Activated CD8-positive, alpha-beta memory T cell treated with anti-CD3 and anti-CD28 coated beads, Interleukin-2, amount 50 U/mL, for 4 hours (primary cell): ENCODE measurements around the gene IMP3.

Experiments
- DNase-seq: peaks from one replicate; pipeline ENCODE4 v3.0.0-alpha.2; 2020

The IMP3 gene

GRCh38 chr15:75672646-75673425 is 32.8 kb upstream of the IMP3 start:
- DNase-seq = no peak

DNA sequence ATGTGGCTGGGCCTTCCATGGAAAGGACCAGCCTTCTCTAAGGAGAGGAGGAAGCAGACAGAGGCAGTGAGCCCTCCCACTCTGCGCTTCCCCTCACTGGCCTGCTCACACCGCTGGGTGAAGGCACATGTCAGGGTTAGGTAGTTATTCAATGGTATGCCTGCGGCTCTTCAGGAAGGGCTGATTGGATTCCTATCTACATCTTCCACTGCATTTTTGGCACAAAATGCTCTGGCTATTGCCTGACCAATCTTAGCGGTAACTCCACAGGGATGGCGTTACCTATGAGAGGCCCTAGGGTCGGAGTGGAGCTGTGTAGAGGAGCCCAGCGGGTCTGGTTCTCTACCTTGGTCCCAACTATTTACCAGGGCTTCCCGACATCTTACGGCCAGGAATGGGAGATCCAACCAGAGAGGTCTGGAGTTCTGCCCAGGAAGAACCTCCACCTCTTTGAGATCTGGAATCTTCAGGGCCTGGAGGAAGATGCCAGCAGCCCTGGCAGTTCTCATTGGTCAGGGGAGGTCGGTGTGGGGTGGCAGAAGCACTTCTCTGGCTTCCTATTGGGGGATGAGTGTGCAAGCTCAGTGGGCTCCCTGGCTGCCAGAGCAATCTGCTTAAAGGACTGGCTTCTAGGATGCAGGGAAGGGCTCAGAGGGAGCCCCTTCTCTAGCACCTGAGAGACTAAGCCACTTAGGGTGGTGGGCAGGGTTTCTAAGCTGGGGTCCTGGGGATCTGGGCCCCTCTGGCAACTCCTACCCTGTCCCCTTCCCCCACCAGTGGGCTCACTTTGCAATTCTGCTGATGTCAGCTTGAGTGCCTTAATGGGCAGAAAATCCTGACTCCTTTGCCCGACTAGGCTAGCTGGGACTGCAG is 31.9 kb upstream of the IMP3 start:
- DNase-seq = no peak

DNA sequence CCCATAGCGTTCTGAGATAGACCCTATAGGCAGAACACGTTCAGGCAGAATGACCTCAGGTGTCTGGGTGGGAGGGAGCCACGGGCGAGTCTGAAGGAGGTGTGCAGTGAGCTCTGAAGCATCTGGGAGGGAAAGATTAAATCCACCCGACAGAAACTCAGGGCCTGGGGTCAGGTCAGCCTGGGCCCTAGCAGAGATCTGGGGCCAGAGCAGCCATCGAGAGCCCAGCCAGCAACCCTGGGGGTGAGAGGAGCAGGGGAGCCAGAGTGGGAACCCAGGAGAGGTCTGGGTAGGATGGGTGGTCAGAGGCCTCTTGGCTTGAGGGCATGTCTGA is 29.8 kb upstream of the IMP3 start:
- DNase-seq = no peak

GRCh38 chr15:75669191-75669878 is 29.3 kb upstream of the IMP3 start:
- no peak for DNase-seq

DNA sequence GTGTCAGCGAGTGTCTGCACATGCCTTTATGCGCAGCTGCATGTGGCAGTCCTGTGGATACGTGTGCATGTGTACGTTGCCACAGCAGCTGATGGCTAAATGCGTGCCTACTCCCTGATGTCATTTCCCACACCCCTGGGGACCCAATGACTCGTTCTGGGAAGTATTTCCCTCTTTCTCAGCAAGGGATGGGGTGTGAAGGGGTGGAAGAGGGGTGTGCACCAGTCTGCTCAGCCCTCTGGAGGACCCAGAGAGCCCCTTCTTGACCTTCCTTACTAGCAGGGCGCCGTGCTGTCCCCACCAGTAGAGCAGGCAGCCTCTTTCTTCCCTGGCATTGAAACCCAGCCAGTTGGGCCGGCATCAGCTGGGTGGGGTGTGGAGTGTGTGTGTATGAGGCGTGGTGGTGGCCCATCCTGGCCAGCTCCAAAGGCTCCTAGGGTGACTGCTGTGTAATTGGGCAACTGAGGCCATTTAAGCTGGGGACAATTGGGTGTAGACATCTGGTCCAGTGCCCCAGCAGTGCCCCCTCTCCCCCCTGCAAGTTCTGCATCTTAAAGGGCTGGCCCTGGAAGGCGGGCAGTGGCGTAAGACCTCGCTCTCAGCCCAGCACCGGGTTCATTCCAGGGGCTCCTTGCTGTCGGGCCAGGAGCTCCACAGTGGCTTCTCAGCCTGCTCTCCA is 26.9 kb upstream of the IMP3 start:
- no peak for DNase-seq

GRCh38 chr15:75663931-75664421 is 24.0 kb upstream of the IMP3 start:
- no peak for DNase-seq

DNA sequence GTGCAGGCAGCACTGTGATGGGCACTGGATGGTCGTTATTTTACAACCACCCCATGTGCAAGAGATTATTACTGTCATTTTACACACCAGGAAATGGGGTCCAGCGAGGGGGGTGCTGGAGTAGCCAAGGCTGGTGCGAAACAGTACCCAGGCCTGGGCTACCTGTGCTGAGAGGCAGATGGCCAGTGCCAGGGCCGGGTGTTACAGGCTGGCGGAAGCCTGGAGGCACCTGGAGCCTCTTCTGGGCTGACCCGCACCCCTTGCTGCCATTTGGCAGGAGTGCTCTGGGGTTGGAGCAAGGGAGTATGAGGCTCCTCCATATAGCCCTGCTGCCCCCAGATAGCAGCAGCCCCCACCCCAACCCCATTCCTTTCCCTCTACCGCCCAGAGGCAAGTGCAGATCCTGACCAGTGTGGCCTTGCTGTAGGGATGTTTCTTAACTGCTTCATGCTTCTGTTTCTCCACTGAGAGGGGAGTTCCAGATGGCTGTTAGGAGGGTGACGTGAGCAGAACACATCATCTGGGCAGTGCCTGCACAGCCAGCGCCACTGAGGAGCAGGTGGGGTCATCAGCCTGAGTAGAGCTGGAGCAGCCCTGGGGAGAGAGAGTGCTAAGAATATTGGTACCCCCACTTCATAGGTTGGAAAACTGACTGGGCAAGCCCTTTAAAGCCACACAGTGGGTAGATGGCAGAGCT is 22.9 kb upstream of the IMP3 start:
- DNase-seq = no peak

GRCh38 chr15:75661756-75662140 is 21.7 kb upstream of the IMP3 start:
- no peak for DNase-seq

DNA sequence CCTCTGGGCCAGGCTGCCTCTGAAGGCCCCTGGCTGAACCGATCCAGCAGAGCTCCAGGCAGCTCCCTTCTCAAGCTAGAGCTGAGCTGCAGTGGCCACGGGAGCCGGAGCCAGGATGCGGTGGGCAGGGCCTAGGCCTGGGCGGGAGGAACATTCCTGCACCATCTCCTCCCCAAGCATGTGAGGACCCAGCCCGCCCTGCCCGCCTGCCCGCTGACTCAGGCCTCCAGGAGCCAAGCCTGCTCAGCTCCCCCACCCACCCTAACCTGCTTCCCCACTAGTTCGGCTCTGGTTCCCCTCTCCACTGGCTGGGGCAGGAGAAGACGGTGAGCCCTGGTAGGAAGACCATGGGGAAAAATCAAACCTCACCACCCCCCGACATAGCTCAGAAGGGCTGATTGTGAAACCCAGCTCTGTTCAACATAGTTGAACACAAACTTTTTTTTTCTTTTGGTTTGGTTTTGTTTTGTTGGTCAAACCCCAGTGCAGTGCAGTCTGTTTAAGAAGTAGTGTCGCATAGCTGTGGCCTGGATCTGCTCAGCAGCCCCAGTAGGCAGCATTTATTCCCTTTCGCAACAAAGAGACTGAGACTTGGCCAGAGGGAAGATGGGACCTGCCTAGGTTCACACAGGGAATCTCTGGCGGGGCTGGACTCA is 21.2 kb upstream of the IMP3 start:
- DNase-seq = no peak

DNA sequence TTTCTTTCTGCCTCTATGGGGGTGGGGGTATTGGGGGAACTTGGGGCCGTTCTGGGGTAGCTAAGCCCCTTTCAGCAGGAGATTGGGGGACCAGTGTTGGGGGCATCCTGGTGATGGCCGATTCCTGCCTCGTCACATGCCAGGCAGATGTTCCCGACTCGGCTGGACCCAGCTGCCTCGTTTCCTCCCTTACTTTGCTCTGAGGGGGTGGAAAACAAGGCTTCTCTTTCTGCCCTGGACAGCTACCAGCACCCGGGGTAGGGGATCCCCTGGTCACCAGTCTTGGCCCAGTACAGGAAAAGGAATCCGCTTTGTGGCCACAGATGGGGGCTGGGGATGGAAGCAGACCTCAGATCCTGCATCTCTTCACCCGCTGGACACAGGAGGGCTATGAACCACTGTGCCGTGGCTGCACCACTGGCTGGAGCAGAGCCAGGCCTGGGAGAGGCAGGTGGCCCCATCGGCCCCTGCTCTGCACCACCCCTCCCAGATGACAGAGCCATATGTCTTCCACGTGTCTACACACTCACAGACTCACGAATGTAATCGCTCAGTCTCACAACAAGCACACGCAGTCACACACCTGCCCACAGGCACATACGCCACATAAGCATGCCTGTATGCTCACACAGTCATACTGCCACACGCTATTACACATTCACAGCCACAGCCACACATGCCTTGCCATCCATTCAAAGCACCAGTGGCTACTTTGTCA is 20.1 kb upstream of the IMP3 start:
- DNase-seq = no peak

DNA sequence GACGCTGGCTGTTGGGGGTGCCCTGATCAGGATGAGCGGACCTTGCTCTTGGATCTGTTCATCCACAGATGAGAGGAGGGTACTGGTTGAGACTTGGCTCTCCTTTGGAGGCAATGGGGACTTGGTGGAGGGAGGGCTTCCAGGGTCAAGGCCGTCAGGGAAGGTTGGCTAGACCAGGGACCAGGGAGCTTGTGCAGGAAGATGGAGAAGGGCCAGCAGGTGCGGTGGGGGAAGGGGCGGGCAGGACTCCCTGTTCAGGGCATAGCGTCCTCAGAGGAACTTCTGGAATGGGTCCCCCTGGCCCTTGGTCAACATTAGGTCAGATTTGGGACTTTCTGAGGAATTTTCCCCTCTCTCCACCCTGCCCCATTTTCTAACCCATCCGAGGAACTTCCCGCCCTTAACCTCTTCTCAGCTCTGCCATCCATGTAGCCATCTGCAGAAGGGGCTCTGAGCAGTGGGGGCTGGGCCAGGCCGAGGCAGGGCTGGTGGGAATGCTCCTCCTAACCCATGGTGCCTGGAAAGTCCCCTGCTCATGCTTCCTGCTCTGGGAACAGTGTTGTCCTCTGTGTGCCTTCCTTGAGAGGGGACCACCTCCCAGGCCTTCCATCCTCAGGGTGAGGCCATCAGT is 19.2 kb upstream of the IMP3 start:
- DNase-seq = no peak

- DNase-seq = no peak
These were observed 16.8 kb upstream of the IMP3 start for GRCh38 chr15:75656813-75657212.

DNA sequence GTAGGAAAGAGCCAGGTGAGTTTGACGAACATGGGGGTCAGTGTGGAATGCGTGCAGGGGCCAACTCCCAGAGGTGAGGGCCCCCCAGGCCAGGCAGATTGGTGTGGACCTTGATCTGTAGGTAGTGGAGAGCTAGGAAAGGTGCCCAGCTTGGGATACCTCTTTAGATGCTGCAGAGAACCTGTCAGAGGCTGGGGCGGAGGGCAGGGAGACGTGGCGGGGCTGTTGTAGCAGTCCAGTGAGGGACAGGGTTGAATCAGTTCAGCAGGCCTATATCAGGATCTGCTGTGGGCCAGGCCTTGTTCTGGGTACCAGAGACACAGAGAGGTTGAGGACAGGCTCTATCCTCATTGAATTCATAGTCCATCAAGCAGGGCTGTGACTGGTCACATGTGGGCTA is 16.3 kb upstream of the IMP3 start:
- DNase-seq = no peak

DNA sequence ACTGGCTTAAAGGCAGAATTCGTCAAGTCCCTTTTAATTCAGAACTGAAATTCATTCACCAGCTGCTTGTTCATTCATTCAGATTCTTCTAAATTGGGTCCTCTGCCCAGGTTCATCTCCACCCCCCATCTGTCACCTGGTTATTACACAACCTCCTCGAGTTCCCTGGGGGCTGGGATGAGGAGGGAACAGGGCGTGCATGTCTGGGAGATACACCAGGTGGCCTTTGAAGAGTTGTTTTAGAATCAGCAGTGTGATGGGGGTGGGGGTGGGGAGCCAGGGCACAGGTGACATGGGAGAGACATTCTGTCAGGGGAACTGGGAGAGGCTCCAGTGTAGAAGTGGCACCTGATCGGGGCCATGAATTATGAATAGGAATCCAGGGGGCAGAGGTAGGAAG is 15.9 kb upstream of the IMP3 start:
- DNase-seq = no peak

DNA sequence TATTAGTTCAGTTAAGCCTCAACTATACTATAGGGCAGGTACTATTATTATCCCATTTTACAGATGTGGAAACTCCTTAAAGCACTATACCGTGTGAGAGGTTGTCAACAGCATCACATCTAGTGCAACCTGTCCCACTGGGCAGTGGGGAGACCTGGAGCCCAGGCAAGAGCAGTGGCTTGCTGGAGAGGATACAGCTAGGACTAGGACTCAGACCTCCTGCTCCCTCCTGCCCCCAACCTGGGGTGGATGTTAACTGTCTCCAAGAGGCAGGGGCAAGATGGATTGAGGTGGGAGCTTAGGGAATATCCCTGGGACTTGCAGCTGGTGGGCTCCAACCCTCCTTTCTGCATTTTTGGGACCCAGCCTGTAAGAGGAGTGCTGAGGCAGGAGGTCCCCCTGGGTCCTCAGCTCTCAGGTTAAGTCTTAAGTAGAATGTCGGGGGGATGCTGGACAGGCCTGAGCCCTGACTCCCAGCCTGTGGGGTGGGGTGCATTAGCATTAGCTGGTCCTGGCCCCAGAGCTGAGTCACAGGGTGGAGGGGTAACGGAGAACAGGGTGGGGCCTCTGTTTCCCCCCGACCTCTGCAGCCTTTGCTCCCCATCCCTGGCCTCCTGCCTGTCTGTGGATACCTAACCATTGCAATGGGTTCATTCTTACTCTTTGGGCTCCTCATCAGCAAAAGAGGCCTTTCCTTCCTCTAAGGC is 14.3 kb upstream of the IMP3 start:
- DNase-seq = no peak

GRCh38 chr15:75653347-75653913 is 13.4 kb upstream of the IMP3 start:
- DNase-seq = no peak

DNA sequence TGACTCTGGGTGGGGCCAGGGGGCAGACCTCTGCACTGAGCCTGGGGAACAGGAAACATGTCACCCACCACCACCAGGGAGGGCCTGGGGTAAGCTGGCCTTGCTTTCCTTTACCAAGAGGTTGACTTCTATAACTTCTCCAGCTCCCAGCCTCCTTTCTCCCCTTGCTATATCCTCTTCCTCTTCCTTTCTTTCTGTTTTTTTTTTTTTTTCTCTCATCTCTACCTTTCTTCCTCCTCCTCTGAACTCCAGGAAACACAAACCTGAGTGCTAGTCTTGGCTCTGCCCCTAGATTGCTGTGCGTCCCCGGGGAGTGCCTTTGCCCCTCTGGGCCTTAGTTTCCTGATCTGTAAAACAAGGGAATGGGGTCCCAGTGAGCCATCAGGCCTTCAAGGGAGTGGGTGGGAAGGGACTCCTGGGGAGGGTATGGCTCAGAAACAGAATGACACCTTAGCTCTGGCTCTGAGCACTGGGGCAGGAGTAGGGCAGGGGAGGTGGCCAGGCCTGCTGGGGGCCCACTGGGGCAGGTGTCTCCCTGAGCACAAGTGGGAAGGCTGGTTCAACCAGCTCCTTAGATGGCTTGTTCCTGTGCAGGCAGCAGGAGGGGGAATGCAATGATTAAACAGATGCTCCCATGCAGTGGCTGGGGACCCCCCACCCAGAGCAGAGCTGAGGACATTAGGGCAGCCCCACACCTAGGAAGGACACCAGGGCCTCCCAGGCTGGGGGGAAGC is 12.0 kb upstream of the IMP3 start:
- no peak for DNase-seq

- no peak for DNase-seq
These were observed 11.1 kb upstream of the IMP3 start for GRCh38 chr15:75650908-75651809.
